ENCODE data around the gene MAML3.
A peak's percentile ranks its signal among the peaks of the same experiment; 100 is the strongest.

DNA sequence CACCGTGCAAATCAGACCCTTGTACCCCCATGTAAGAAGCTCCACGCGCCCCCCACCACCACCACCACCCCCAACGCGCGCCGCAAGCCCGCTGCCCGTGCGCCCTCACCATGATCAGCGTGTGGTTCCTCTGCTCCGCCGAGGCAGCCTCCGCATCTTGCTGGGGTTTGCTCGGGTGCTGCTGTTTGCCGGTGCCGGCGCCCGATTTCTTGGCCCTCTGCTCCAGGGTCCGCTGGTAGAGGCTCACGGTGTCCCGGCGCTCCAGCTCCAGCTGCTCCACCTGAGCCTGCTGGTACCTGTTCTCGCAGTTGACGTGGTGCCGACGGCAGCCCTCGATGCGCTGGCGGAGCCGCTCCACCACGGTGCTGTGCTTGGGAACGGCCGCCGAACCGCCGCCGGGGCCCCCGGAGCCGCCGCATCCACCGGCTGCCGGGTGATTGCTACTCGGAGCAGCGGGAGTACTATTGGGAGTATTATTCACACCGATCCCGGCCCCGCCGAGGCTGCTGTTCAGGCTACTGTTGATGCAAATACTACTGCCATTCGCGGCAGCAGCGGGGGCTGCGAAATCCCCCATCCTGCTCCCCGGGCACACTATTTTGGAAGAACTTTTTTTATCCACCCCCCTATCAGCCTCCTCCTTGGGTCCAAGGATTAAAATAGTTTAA lies 1.1 kb downstream of the MAML3 start:
- TF ChIP-seq POLR2AphosphoS5 (IDR thresholded peaks at IDR 0.05) (peak in 1 of 2 donors; percentile 28), CTCF (IDR thresholded peaks at IDR 0.05) (no peak), POLR2A (IDR thresholded peaks at IDR 0.05) (peak in 1 of 4 donors; percentile 48)

Measured in upper lobe of left lung (tissue), 4 donors.